Smooth muscle cell (in vitro differentiated cells): ENCODE measurements around the gene ALK. TPM values are rescaled to one million over a fixed set of nuclear protein-coding genes. Genes with fewer than 3 reads are reported as not detected.

Experiments used
- DNase-seq: peaks from one replicate; lab custom pipeline; 2025; ENCODE audit not compliant: unreplicated experiment; lab: John Stamatoyannopoulos, UW
- H2AFZ ChIP-seq: fragments of 200-600 bp; sonication (generic); 2 replicates; pipeline ENCODE4 v1.6.0; 2016; ENCODE audit warnings: antibody characterized with exemption, low read depth, mild to moderate bottlenecking
- H3F3A ChIP-seq: fragments of 200-600 bp; sonication (generic); 2 replicates; pipeline ENCODE4 v1.6.0; 2017; ENCODE audit warnings: antibody characterized with exemption, low read depth
- H3K27ac ChIP-seq: fragments of 200-600 bp; sonication (generic); 2 replicates; pipeline ENCODE4 v1.5.1; 2016; ENCODE audit warnings: low read depth, mild to moderate bottlenecking
- H3K27me3 ChIP-seq: fragments of 200-600 bp; sonication (generic); 2 replicates; pipeline ENCODE4 v1.6.1; 2016; ENCODE audit warnings: low read depth, mild to moderate bottlenecking
- H3K36me3 ChIP-seq: fragments of 200-600 bp; sonication (generic); 2 replicates; pipeline ENCODE4 v1.5.1; 2016; ENCODE audit warnings: low read depth
- H3K4me1 ChIP-seq: fragments of 200-600 bp; sonication (generic); 2 replicates; pipeline ENCODE4 v1.5.1; 2016; ENCODE audit warnings: low read depth
- H3K4me2 ChIP-seq: fragments of 200-600 bp; sonication (generic); 2 replicates; pipeline ENCODE4 v1.6.0; 2016; ENCODE audit warnings: mild to moderate bottlenecking
- H3K4me3 ChIP-seq: fragments of 200-600 bp; sonication (generic); 2 replicates; pipeline ENCODE4 v1.5.1; 2016; ENCODE audit warnings: mild to moderate bottlenecking
- H3K79me2 ChIP-seq: fragments of 200-600 bp; sonication (generic); 2 replicates; pipeline ENCODE4 v1.6.0; 2016; ENCODE audit warnings: low read depth, mild to moderate bottlenecking
- H3K9ac ChIP-seq: fragments of 200-600 bp; sonication (generic); 2 replicates; pipeline ENCODE4 v1.6.0; 2016; ENCODE audit warnings: low read depth
- H3K9me3 ChIP-seq: fragments of 200-600 bp; sonication (generic); replicated peaks from 2 replicates; pipeline ENCODE4 v1.5.1; 2016; ENCODE audit warnings: low read depth
- H4K20me1 ChIP-seq: fragments of 200-600 bp; sonication (generic); 2 replicates; pipeline ENCODE4 v1.6.0; 2016; ENCODE audit warnings: low read depth
- WGBS: methylation state at CpG from one replicate; pipeline ENCODE4 v1.1.7; 2016; ENCODE audit warnings: low lambda C conversion rate; 5-methylcytosine and 5-hydroxymethylcytosine counted together
- polyA plus RNA-seq: library from polyadenylated mRNA; unstranded; fragments of >200 nt; fragmentation: Nextera tagmentation; extraction: Ambion mirVana; gene quantifications from 2 replicates; pipeline ENCODE4 v1.2.1, GENCODE V29; 2016
- total RNA-seq: library from RNA; depleted of rRNA; stranded (reverse); fragments of >200 nt; gene quantifications from 2 replicates; pipeline ENCODE4 v1.2.3, GENCODE V29; 2014
- TF ChIP-seq, protein P1 (sequence below): fragments of 200-600 bp; sonication (generic); IDR thresholded peaks from 2 replicates; pipeline ENCODE4 v1.5.1; 2017; ENCODE audit warnings: borderline replicate concordance, mild to moderate bottlenecking, antibody characterized with exemption; ENCODE audit not compliant: insufficient read depth, poor library complexity, severe bottlenecking

The ALK gene
- total and polyA plus RNA-seq, 2 experiments from 2014 or later, result 0.13 to 0.19 TPM

DNA sequence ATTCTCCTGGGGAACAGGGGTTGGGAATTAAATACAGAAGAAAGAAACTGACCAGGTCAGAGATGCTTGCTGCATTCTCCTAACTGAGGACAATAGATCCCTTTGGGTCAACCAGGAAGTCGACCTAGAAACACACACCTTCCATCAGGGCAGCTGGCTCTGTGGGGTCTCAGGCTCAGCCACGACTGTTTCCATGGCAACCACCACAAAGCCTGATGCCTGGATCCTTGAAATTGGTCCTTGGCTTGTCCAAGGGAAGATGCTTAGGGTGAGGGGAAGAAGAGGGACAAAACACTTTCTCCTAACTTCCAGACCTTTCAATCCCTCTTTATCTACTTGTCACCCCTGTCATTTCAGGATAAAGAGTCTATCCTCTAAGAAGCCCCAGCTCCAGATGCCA lies 194.4 kb downstream of the ALK start:
- TF ChIP-seq, protein P1, sequence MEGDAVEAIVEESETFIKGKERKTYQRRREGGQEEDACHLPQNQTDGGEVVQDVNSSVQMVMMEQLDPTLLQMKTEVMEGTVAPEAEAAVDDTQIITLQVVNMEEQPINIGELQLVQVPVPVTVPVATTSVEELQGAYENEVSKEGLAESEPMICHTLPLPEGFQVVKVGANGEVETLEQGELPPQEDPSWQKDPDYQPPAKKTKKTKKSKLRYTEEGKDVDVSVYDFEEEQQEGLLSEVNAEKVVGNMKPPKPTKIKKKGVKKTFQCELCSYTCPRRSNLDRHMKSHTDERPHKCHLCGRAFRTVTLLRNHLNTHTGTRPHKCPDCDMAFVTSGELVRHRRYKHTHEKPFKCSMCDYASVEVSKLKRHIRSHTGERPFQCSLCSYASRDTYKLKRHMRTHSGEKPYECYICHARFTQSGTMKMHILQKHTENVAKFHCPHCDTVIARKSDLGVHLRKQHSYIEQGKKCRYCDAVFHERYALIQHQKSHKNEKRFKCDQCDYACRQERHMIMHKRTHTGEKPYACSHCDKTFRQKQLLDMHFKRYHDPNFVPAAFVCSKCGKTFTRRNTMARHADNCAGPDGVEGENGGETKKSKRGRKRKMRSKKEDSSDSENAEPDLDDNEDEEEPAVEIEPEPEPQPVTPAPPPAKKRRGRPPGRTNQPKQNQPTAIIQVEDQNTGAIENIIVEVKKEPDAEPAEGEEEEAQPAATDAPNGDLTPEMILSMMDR, result no peak
- no peak overlapping the region for H3K4me2 ChIP-seq
- H4K20me1 ChIP-seq, result no peaks in the 10 kb centered on the region
- H3K9ac ChIP-seq, result no peak overlapping the region
- H3K27me3 ChIP-seq, result peaks cover 12% of the 10 kb centered on the region
- no peak overlapping the region for H3K27ac ChIP-seq
- H3K9me3 ChIP-seq, result no peaks in the 10 kb centered on the region
- WGBS, result 81% methylated on average over 2 of the region's 2 CpGs
- H3K4me3 ChIP-seq, result no peak overlapping the region
- no peaks in the 10 kb centered on the region for H3K4me1 ChIP-seq
- no peaks in the 10 kb centered on the region for H3F3A ChIP-seq
- no peak overlapping the region for H2AFZ ChIP-seq
- no peaks in the 10 kb centered on the region for H3K79me2 ChIP-seq
- no peak for DNase-seq
- H3K36me3 ChIP-seq, result no peaks in the 10 kb centered on the region

DNA sequence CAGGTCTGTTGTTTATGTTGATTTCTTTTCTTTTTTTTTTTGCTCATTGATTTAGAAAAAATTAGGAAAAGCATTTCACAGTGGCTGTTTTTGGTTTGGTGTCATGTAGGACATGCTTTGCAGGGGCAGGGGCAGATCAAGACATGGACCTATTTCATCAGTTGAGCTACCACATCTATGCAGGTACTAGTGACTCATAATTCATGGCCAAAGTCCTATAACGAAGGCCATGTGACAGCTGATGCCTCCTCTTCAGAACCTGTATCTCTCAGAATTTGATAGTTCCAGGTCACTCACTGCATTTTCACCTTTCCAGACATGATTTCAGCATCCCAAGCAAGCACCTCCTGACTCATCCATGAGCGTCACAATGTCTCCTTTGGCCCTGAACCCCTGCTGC lies 195.8 kb downstream of the ALK start:
- DNase-seq, result no peak
- no peak overlapping the region for H3K27ac ChIP-seq
- no peaks in the 10 kb centered on the region for H3K79me2 ChIP-seq
- TF ChIP-seq, protein P1, result no peak
- no peaks in the 10 kb centered on the region for H4K20me1 ChIP-seq
- no peaks in the 10 kb centered on the region for H3F3A ChIP-seq
- peaks cover 11% of the 10 kb centered on the region for H3K27me3 ChIP-seq
- H3K4me2 ChIP-seq, result no peak overlapping the region
- no peak overlapping the region for H2AFZ ChIP-seq
- no peak overlapping the region for H3K9ac ChIP-seq
- WGBS, result 48% methylated on average over 2 of the region's 2 CpGs
- no peaks in the 10 kb centered on the region for H3K9me3 ChIP-seq
- no peak overlapping the region for H3K4me3 ChIP-seq
- no peaks in the 10 kb centered on the region for H3K36me3 ChIP-seq
- H3K4me1 ChIP-seq, result no peaks in the 10 kb centered on the region

DNA sequence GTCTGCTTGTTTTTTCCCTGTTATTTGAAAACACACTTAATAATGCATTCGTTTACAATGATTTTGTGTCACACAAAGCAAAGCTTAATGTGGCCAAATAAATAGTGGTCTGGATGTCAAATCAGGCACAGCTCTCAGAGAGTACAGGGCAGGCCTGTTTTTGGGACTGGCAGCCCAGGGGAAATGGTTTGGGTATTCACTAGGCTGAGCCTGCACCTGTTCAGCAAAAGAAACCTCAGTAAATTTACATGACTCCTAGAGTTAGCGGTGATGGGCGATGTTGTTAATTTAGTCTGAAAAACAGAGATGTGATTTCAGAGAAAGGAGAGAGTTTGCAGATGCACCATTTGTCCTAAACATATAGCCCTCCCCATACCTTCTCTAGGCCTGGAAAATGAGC lies 197.1 kb downstream of the ALK start:
- Histone ChIP-seq H2AFZ (no peak overlapping the region), H3K27me3 (peaks cover 6% of the 10 kb centered on the region), H3K27ac (no peak overlapping the region), H3K36me3 (no peaks in the 10 kb centered on the region), H3K4me3 (no peak overlapping the region), H3F3A (no peaks in the 10 kb centered on the region), H4K20me1 (no peaks in the 10 kb centered on the region), H3K4me1 (peaks cover 3% of the 10 kb centered on the region), H3K9ac (no peak overlapping the region), H3K79me2 (no peaks in the 10 kb centered on the region), H3K4me2 (no peak overlapping the region), H3K9me3 (no peaks in the 10 kb centered on the region)
- no peak for DNase-seq
- WGBS, result 91% methylated on average over 3 of the region's 3 CpGs
- TF ChIP-seq, protein P1, result no peak

DNA sequence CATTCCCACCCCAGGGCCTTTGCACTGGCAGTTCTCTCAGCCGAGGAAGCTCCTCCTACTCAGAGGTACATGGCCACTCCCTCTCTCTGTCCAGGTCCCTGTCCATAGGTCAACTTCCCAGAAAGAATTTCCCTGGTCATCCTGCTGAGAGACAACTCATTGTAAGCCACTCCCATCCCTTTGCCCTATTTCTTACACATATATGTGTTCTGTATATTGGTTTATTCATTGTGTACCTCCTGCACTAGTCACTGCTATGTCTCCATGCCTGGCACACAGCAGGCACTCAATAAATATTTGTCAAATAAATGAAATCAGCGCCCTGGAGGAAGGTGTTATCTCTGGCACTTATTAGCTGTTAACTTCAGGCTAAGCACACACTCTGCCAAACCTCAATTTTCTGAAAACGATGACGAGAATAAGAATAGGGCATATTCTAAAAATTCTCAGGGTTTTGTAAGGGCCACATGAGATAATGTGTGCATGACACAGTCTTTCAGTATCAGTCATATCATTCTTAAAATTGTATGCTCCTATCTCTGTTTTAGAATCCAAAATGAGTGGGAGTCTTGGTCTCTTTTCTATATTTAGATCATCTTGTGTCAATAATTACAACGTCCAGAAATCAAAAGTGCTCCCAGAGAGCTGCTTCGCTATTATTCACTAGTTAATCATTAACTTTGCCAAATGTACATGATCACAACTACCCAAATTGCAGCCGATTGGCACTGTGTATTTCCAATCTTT lies 198.0 kb downstream of the ALK start:
- H3K4me3 ChIP-seq, result no peak overlapping the region
- no peaks in the 10 kb centered on the region for H4K20me1 ChIP-seq
- no peaks in the 10 kb centered on the region for H3F3A ChIP-seq
- no peaks in the 10 kb centered on the region for H3K79me2 ChIP-seq
- H3K4me2 ChIP-seq, result no peak overlapping the region
- no peaks in the 10 kb centered on the region for H3K36me3 ChIP-seq
- no peak for DNase-seq
- H3K9me3 ChIP-seq, result no peaks in the 10 kb centered on the region
- H3K9ac ChIP-seq, result no peak overlapping the region
- WGBS, result 86% methylated on average over 7 of the region's 7 CpGs
- H3K27me3 ChIP-seq, result peaks cover 6% of the 10 kb centered on the region
- TF ChIP-seq, protein P1, result no peak
- H3K27ac ChIP-seq, result no peak overlapping the region
- no peak overlapping the region for H2AFZ ChIP-seq
- H3K4me1 ChIP-seq, result peaks cover 7% of the 10 kb centered on the region
